Measurements from ENCODE around the gene DNAH12. TPM values are rescaled to one million over a fixed set of nuclear protein-coding genes. Genes with fewer than 3 reads are reported as not detected.
"Not testable (repeated sequence)": the region's sequence is repeated elsewhere in the genome, so short reads cannot be mapped to it uniquely, and the experiment has no call there.

Gene DNAH12
- total and polyA plus RNA-seq, 9 of the 15 experiments (the other 6 are each of a cell fraction or from before 2014, with no cell fraction given): 0.01 to 0.04 (median 0.01) TPM; not detected in 5

GRCh38 chr3:57451150-57451846 is 92.8 kb downstream of the DNAH12 start (continued):
- TF ChIP-seq CTCFL (IDR thresholded peaks at IDR 0.05; ENCODE audit: borderline replicate concordance, insufficient read depth, low read depth, low read length, poor library complexity, severe bottlenecking): no peak

GRCh38 chr3:57449276-57449847 is 94.8 kb downstream of the DNAH12 start:
- in situ Hi-C loops (cut with MboI); H3K79me2 ChIP-seq (ENCODE audit: control insufficient read depth, insufficient read depth, low read length); POLR2A ChIA-PET; H2AFZ ChIP-seq (ENCODE audit: low read depth, low read length); DNase-seq (ENCODE audit: extremely low read depth in 1 of 4, low spot score in 3 of 4); CTCF ChIA-PET (ENCODE audit: low intra/inter-chr PET ratio); H3K9me3 ChIP-seq (replicated peaks; ENCODE audit: control insufficient read depth, insufficient read depth, low read depth, low read length); H3K4me3 ChIP-seq; intact Hi-C loops (cut with micrococcal nuclease); H3K4me1 ChIP-seq (replicated peaks in 1 of 2; ENCODE audit: control insufficient read depth in 2 of 2, insufficient read depth in 2 of 2, low read length in 2 of 2); H3K27me3 ChIP-seq (ENCODE audit: control insufficient read depth in 2 of 2, insufficient read depth in 2 of 2, low read length in 2 of 2); BruUV-seq (replicated peaks); ATAC-seq; FAIRE-seq; H4K20me1 ChIP-seq (replicated peaks; ENCODE audit: control insufficient read depth, insufficient read depth, low read length); H3K9me1 ChIP-seq (ENCODE audit: control insufficient read depth, insufficient read depth, low read length); H3K27ac ChIP-seq (ENCODE audit: extremely low read depth, low read depth, low read length); H3K4me2 ChIP-seq (ENCODE audit: insufficient read depth, low read length); H3K9ac ChIP-seq (ENCODE audit: insufficient read depth in 1 of 2, low read depth in 2 of 2, low read length in 2 of 2); H3K36me3 ChIP-seq (ENCODE audit: control insufficient read depth, insufficient read depth, low read length): not testable (repeated sequence)
- 81% methylated on average over 5 of the region's 33 CpGs for WGBS (ENCODE audit: insufficient coverage, low coverage, missing lambda C conversion rate)

- H3K9ac ChIP-seq (ENCODE audit: insufficient read depth in 1 of 2, low read depth in 2 of 2, low read length in 2 of 2); H3K27me3 ChIP-seq (ENCODE audit: control insufficient read depth in 2 of 2, insufficient read depth in 2 of 2, low read length in 2 of 2); H3K4me3 ChIP-seq; H3K4me1 ChIP-seq (replicated peaks in 1 of 2; ENCODE audit: control insufficient read depth in 2 of 2, insufficient read depth in 2 of 2, low read length in 2 of 2); H4K20me1 ChIP-seq (replicated peaks; ENCODE audit: control insufficient read depth, insufficient read depth, low read length); DNase-seq (ENCODE audit: extremely low read depth in 1 of 4, low spot score in 3 of 4); intact Hi-C loops (cut with micrococcal nuclease); H3K9me1 ChIP-seq (ENCODE audit: control insufficient read depth, insufficient read depth, low read length); H3K27ac ChIP-seq (ENCODE audit: extremely low read depth, low read depth, low read length); CTCF ChIA-PET (ENCODE audit: low intra/inter-chr PET ratio); H2AFZ ChIP-seq (ENCODE audit: low read depth, low read length); FAIRE-seq; H3K36me3 ChIP-seq (ENCODE audit: control insufficient read depth, insufficient read depth, low read length); H3K79me2 ChIP-seq (ENCODE audit: control insufficient read depth, insufficient read depth, low read length); in situ Hi-C loops (cut with MboI); POLR2A ChIA-PET; H3K9me3 ChIP-seq (replicated peaks; ENCODE audit: control insufficient read depth, insufficient read depth, low read depth, low read length); BruUV-seq (replicated peaks); ATAC-seq; H3K4me2 ChIP-seq (ENCODE audit: insufficient read depth, low read length): not testable (repeated sequence)
- WGBS (ENCODE audit: insufficient coverage, low coverage, missing lambda C conversion rate): 44% methylated on average over 2 of the region's 5 CpGs
These were observed 95.7 kb downstream of the DNAH12 start for GRCh38 chr3:57448489-57448888.
